LNCAP (cell line): ENCODE data around the gene ZNF783.

Experiments
- TF ChIP-seq, protein P1 (sequence below): fragments of 450-650 bp; IDR thresholded peaks from 2 replicates; pipeline ENCODE4 v1.5.1; 2017; ENCODE audit warnings: mild to moderate bottlenecking

ZNF783 gene

DNA sequence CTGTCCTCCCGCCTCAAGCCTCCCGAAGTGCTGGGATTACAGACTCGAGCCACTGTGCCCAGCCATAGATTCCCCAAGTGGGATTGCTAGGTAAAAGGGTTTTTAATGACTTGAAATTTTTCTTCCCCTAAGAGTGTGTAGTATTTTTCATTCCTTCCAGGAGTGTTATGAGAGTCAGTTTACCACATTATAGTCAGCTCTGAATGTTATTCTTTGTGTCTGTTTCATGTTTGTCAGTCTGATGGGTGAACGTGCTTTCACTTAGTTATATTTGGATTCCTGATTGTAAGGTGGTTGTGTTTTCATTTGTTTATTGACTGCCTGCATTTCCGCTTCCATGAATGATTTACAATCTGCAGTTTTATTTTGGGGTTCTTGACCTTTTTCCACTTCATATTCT lies 16.3 kb upstream of the ZNF783 start:
- TF ChIP-seq, protein P1, sequence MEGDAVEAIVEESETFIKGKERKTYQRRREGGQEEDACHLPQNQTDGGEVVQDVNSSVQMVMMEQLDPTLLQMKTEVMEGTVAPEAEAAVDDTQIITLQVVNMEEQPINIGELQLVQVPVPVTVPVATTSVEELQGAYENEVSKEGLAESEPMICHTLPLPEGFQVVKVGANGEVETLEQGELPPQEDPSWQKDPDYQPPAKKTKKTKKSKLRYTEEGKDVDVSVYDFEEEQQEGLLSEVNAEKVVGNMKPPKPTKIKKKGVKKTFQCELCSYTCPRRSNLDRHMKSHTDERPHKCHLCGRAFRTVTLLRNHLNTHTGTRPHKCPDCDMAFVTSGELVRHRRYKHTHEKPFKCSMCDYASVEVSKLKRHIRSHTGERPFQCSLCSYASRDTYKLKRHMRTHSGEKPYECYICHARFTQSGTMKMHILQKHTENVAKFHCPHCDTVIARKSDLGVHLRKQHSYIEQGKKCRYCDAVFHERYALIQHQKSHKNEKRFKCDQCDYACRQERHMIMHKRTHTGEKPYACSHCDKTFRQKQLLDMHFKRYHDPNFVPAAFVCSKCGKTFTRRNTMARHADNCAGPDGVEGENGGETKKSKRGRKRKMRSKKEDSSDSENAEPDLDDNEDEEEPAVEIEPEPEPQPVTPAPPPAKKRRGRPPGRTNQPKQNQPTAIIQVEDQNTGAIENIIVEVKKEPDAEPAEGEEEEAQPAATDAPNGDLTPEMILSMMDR: no peak

DNA sequence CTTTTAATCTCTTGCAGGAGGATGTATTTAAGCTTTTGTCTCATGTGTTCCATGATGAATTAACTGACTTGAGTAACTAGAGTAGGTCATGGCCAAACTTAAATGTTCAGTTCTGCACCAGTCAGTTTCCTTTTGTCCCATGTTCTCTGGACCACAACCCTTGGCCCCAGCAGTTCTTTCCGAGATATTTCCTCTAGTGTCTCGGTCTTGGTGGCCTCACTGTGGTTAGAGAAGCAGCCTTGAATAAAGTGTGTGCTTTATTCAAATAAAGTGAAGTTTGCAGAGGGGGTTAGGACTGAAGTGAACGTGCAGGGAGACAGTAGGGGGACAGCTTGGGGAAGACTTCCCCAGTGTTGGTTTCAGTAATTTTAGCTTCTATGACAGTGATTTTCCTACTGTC lies 13.2 kb upstream of the ZNF783 start:
- TF ChIP-seq, protein P1: no peak

DNA sequence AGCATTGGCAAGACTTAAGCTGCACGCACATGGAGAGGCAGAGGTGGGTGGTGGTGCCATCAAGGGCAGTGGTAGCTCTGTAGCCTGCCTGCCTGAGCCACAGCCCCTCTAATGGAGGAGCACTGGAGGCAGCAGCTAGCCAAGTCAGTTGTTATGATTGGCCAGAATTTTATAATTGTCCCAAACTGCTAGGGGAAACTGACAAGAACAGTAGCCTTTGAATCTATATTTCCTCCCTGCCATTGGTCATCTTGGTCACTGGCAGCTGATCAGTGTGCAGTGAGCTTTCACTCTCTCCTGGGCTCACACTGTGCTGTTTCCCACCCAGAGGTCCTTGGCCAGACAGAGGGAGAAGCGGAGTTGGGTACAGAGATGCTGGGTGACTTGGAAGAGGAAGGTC lies 9.6 kb upstream of the ZNF783 start:
- TF ChIP-seq, protein P1: no peak

DNA sequence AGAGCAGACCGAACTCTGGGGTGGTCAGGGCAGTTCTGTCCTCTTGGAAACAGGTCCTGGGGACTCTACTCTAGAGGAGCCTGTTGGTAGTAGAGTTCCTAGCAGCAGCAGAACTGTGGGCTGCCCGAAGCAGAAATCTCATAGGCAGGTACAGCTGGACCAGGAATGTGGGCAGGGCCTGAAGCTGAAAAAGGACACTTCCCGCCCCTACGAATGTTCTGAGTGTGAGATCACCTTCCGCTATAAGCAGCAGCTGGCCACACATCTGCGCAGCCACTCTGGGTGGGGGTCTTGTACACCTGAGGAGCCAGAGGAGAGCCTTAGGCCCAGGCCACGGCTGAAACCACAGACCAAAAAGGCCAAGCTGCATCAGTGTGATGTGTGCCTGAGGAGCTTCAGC lies 8.3 kb upstream of the ZNF783 start:
- TF ChIP-seq, protein P1: no peak

DNA sequence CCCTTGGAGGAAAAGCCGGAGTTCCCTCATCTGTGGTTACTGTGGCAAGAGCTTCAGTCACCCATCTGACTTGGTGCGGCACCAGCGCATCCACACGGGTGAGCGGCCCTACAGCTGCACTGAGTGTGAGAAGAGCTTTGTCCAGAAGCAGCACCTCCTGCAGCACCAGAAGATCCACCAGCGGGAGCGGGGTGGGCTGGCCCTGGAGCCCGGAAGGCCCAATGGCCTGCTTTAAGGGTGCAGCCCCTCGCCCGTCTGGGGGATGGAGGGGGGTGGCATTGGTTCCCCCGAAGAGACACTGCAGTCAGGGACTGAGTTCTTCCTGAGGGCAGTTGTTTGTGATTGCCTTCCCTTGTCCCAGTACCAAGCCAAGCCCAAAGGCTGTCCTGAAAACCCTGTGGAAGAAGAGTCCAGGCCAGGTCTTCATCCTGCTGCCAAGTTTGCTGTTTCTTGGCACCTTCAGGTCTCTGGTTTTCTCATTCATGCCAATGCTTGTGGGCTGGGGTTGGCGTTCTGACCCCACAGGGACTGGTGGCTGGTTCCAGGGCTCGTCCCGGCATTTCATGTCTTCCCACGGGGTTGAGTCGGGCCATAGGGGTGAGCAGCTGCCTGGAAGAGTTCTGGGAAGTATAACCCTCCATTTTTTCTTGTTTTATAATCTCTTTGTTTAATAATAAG lies 7.7 kb upstream of the ZNF783 start:
- TF ChIP-seq, protein P1: no peak

DNA sequence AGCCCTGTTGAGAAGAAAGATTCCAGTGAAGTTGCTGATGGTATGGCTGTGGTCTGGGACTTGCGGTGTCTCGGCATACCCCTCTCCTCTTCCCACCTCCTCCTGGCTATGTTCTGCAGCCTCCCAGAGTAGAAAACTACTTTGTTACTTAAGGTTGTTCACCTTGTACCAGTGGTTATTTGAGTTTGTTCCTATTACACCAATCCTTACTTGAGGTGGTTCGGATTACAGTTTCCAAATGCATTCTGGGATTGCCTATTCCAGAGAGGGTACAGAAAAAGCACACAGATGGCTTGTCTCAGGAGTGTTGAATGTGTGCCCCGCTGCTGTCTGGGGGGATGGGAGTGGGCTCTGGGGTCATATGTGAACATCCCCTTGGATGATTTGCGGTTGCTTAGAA lies 6.8 kb upstream of the ZNF783 start:
- TF ChIP-seq, protein P1: no peak

DNA sequence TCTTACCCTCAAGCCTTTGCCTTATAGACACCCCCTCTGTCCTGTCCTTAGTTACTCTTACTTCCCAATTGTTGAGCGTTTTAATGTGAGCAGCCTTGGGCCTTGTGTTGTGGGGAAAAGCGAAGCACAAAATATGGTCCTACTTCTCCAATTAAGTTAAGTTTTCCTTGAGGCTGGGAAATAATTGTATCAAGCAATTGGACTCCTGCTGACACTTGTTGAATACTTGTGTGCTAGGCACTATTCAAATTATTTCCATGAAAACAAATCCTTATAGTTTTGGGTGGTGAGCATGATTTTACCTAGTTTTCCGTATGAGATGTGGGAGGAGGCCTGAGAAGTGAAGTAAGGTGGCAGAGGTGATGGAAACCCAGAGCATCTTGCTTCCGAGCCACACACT lies 5.4 kb upstream of the ZNF783 start:
- TF ChIP-seq, protein P1: no peak

DNA sequence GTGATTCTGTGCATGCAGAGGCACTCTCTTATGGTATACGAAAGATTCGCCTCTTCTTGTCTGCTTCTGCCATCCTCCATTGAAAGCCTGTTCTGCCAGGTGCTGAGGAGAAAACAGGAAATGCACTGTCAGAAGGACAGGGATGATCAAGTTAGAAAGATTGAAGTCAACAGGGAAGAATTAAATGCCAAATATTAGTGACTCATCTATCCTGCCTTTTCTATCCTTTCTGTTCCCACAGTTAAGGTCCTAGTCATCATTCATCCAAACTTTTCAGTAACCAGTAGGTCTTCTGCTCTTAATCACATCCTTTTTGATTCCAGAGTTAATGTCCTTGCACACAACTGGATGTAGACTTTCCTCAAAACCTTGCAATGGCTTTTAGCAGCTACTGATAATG lies 4.8 kb upstream of the ZNF783 start:
- TF ChIP-seq, protein P1: no peak
